ENCODE results near the gene OSTF1.

The OSTF1 gene

DNA sequence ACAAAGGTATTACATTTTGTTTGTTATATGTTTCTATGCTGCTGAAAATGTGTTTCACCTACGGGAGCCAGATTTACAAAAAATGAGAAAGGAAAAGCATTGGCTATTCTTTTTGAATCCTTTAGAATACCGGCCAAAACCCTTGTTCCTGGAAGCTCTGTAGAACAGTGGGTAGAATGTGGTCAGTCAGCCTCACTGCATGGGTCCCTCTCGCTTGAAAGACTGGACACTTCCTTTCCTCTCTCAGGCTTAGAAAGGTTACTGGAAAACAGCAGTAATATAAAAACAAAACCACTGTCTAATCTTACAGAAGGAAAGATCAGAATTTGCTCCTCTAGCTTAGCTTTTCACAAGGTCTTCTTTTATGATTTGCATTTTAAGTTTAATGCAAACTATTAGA lies 45.1 kb downstream of the OSTF1 start:
- H3K9ac ChIP-seq: no peak overlapping the region
- H3K4me1 ChIP-seq (ENCODE audit: low read depth, poor library complexity, severe bottlenecking): no peaks in the 10 kb centered on the region
- H3K79me2 ChIP-seq (ENCODE audit: insufficient read depth, low read depth): no peaks in the 10 kb centered on the region
- H3K36me3 ChIP-seq (ENCODE audit: insufficient read depth): no peaks in the 10 kb centered on the region
- H3K27ac ChIP-seq: no peak overlapping the region
- no peak overlapping the region for H3K4me3 ChIP-seq (IDR thresholded peaks at IDR 0.05; ENCODE audit: insufficient read depth, low read depth, low read length)
- TF ChIP-seq, protein P1, sequence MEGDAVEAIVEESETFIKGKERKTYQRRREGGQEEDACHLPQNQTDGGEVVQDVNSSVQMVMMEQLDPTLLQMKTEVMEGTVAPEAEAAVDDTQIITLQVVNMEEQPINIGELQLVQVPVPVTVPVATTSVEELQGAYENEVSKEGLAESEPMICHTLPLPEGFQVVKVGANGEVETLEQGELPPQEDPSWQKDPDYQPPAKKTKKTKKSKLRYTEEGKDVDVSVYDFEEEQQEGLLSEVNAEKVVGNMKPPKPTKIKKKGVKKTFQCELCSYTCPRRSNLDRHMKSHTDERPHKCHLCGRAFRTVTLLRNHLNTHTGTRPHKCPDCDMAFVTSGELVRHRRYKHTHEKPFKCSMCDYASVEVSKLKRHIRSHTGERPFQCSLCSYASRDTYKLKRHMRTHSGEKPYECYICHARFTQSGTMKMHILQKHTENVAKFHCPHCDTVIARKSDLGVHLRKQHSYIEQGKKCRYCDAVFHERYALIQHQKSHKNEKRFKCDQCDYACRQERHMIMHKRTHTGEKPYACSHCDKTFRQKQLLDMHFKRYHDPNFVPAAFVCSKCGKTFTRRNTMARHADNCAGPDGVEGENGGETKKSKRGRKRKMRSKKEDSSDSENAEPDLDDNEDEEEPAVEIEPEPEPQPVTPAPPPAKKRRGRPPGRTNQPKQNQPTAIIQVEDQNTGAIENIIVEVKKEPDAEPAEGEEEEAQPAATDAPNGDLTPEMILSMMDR (conservative IDR thresholded peaks at IDR 0.05; ENCODE audit: low read depth, low read length): no peak
- no peak overlapping the region for H3K4me2 ChIP-seq
- H4K20me1 ChIP-seq (ENCODE audit: insufficient read depth): no peaks in the 10 kb centered on the region
- H2AFZ ChIP-seq (ENCODE audit: low read depth): no peak overlapping the region
- H3K27me3 ChIP-seq (ENCODE audit: insufficient read depth, low read depth): no peaks in the 10 kb centered on the region

DNA sequence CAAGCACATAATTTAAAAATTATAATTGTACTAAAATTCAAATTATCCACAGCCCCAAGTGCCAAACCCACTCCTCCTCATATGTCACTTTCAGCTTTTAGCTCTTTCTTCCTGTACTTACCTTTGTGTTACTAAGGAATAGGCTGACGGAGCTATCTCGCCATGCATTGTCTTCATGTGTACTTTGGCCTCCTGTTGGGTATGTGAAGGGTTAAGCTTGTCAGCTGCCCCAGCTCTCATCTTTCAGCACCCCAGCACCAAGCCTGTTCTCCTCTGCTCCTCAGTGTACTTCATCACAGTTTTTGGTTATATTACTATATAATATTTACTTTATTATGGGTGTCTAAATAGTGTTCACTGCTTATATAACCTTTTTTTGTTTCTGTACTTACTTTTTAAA lies 46.2 kb downstream of the OSTF1 start:
- no peak overlapping the region for H2AFZ ChIP-seq (ENCODE audit: low read depth)
- no peak overlapping the region for H3K9ac ChIP-seq
- no peaks in the 10 kb centered on the region for H3K36me3 ChIP-seq (ENCODE audit: insufficient read depth)
- no peaks in the 10 kb centered on the region for H3K27me3 ChIP-seq (ENCODE audit: insufficient read depth, low read depth)
- no peaks in the 10 kb centered on the region for H4K20me1 ChIP-seq (ENCODE audit: insufficient read depth)
- TF ChIP-seq, protein P1 (conservative IDR thresholded peaks at IDR 0.05; ENCODE audit: low read depth, low read length): no peak
- H3K27ac ChIP-seq: no peak overlapping the region
- no peaks in the 10 kb centered on the region for H3K79me2 ChIP-seq (ENCODE audit: insufficient read depth, low read depth)
- no peaks in the 10 kb centered on the region for H3K4me1 ChIP-seq (ENCODE audit: low read depth, poor library complexity, severe bottlenecking)
- no peak overlapping the region for H3K4me3 ChIP-seq (IDR thresholded peaks at IDR 0.05; ENCODE audit: insufficient read depth, low read depth, low read length)
- H3K4me2 ChIP-seq: no peak overlapping the region

DNA sequence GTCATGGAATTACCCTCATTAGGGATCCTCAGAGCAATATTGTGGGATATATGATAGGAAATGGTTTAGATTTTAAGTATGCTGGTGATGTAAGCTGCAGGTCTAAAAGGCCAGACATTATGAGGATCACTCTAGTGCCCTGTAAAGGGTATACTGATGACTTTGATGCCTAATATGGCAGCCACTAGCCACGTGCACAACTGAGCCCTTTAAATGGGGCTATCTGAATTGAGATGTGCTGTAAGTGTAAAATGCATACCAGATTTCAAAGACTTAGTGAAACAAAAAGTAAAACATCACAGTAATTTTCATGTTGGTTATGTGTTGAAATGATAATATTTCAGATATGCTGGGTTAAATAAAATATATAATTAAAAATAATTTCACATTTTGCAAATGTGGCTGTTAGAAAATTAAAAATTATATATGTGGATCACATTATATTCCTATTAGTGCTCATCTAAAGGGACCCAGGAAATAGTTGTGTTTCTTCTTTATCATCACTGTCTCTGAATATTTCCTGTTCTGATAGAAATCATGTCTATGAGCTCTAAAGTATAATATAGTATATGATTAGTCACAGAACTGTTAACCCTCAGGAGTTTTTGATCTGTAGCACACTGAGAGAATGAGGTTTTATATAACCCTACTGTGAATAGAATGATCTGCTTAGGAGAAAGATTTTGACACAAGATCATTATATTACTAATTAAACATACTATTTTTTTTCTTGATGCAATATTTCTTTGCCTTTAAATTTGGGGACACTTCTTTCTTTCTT lies 50.1 kb downstream of the OSTF1 start:
- no peaks in the 10 kb centered on the region for H3K4me1 ChIP-seq (ENCODE audit: low read depth, poor library complexity, severe bottlenecking)
- H3K27ac ChIP-seq: no peak overlapping the region
- no peak overlapping the region for H2AFZ ChIP-seq (ENCODE audit: low read depth)
- H3K27me3 ChIP-seq (ENCODE audit: insufficient read depth, low read depth): no peaks in the 10 kb centered on the region
- H4K20me1 ChIP-seq (ENCODE audit: insufficient read depth): no peaks in the 10 kb centered on the region
- H3K36me3 ChIP-seq (ENCODE audit: insufficient read depth): no peaks in the 10 kb centered on the region
- H3K4me3 ChIP-seq (IDR thresholded peaks at IDR 0.05; ENCODE audit: insufficient read depth, low read depth, low read length): no peak overlapping the region
- TF ChIP-seq, protein P1 (conservative IDR thresholded peaks at IDR 0.05; ENCODE audit: low read depth, low read length): no peak
- no peak overlapping the region for H3K9ac ChIP-seq
- H3K79me2 ChIP-seq (ENCODE audit: insufficient read depth, low read depth): no peaks in the 10 kb centered on the region
- no peak overlapping the region for H3K4me2 ChIP-seq

DNA sequence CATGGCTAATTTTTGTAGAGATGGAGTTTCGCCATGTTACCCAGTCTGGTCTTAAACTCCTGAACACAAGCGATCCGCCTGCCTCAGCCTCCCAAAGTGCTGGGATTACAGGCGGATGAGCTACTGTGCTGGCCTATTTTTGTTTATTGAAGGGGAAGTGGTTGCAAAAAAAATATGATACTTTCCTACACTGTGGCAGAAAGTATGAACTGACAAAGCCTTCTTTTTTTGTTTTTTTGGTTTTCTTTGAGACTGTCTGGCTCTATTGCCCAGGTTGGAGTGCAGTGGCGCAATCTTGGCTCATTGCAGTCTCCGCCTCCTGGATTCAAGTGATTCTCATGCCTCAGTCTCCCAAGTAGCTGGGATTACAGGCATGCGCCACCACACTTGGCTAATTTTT lies 50.9 kb downstream of the OSTF1 start:
- H3K27me3 ChIP-seq (ENCODE audit: insufficient read depth, low read depth): no peaks in the 10 kb centered on the region
- no peak overlapping the region for H3K27ac ChIP-seq
- TF ChIP-seq, protein P1 (conservative IDR thresholded peaks at IDR 0.05; ENCODE audit: low read depth, low read length): no peak
- H3K4me3 ChIP-seq (IDR thresholded peaks at IDR 0.05; ENCODE audit: insufficient read depth, low read depth, low read length): no peak overlapping the region
- no peak overlapping the region for H2AFZ ChIP-seq (ENCODE audit: low read depth)
- H3K4me2 ChIP-seq: no peak overlapping the region
- H3K79me2 ChIP-seq (ENCODE audit: insufficient read depth, low read depth): no peaks in the 10 kb centered on the region
- no peak overlapping the region for H3K9ac ChIP-seq
- no peaks in the 10 kb centered on the region for H3K36me3 ChIP-seq (ENCODE audit: insufficient read depth)
- no peaks in the 10 kb centered on the region for H3K4me1 ChIP-seq (ENCODE audit: low read depth, poor library complexity, severe bottlenecking)
- no peaks in the 10 kb centered on the region for H4K20me1 ChIP-seq (ENCODE audit: insufficient read depth)

All from KMS-11 (cell line).